ENCODE results near the gene PPP2R5A.

Gene PPP2R5A

DNA sequence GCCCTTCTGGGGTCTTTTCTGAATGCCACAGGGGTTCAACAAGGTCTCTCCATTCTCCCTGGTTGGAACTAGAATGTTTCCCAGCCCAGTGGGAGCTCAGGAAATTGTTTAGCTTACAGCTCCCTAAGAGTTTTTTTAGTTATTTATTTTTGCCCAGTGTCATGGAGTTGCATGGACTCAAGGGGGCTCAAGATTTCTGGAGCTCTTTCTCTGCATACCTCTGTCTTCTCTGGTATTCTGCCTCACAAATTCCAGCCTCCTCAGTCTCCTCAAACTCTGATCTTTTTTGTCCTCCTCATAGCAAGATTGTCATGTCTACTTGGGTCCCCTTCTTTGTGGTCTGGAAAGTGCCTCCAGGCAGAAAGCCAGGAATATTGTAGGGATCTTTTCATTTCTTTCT, 15.9 kb upstream of the PPP2R5A start:
- no peaks in the 10 kb centered on the region for H3K27me3 ChIP-seq (ENCODE audit: insufficient read depth, poor library complexity, severe bottlenecking)
- TF ChIP-seq, protein P1, sequence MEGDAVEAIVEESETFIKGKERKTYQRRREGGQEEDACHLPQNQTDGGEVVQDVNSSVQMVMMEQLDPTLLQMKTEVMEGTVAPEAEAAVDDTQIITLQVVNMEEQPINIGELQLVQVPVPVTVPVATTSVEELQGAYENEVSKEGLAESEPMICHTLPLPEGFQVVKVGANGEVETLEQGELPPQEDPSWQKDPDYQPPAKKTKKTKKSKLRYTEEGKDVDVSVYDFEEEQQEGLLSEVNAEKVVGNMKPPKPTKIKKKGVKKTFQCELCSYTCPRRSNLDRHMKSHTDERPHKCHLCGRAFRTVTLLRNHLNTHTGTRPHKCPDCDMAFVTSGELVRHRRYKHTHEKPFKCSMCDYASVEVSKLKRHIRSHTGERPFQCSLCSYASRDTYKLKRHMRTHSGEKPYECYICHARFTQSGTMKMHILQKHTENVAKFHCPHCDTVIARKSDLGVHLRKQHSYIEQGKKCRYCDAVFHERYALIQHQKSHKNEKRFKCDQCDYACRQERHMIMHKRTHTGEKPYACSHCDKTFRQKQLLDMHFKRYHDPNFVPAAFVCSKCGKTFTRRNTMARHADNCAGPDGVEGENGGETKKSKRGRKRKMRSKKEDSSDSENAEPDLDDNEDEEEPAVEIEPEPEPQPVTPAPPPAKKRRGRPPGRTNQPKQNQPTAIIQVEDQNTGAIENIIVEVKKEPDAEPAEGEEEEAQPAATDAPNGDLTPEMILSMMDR (IDR thresholded peaks at IDR 0.05; ENCODE audit: insufficient read depth, low read length), result no peak
- TF ChIP-seq, protein P2, sequence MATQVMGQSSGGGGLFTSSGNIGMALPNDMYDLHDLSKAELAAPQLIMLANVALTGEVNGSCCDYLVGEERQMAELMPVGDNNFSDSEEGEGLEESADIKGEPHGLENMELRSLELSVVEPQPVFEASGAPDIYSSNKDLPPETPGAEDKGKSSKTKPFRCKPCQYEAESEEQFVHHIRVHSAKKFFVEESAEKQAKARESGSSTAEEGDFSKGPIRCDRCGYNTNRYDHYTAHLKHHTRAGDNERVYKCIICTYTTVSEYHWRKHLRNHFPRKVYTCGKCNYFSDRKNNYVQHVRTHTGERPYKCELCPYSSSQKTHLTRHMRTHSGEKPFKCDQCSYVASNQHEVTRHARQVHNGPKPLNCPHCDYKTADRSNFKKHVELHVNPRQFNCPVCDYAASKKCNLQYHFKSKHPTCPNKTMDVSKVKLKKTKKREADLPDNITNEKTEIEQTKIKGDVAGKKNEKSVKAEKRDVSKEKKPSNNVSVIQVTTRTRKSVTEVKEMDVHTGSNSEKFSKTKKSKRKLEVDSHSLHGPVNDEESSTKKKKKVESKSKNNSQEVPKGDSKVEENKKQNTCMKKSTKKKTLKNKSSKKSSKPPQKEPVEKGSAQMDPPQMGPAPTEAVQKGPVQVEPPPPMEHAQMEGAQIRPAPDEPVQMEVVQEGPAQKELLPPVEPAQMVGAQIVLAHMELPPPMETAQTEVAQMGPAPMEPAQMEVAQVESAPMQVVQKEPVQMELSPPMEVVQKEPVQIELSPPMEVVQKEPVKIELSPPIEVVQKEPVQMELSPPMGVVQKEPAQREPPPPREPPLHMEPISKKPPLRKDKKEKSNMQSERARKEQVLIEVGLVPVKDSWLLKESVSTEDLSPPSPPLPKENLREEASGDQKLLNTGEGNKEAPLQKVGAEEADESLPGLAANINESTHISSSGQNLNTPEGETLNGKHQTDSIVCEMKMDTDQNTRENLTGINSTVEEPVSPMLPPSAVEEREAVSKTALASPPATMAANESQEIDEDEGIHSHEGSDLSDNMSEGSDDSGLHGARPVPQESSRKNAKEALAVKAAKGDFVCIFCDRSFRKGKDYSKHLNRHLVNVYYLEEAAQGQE (IDR thresholded peaks at IDR 0.05; ENCODE audit: insufficient replicate concordance, low read depth), result no peak
- no peak for TF ChIP-seq GABPA (IDR thresholded peaks at IDR 0.05; ENCODE audit: low read depth)
- no peak for TF ChIP-seq POLR2AphosphoS5 (IDR thresholded peaks at IDR 0.05; ENCODE audit: low read depth)
- TF ChIP-seq SPI1 (IDR thresholded peaks at IDR 0.05; ENCODE audit: borderline replicate concordance, low read depth), result no peak
- no peak for DNase-seq (ENCODE audit: low read depth in 1 of 2, low spot score in 1 of 2)
- no peak overlapping the region for H3K27ac ChIP-seq (replicated peaks)
- H3K4me3 ChIP-seq (replicated peaks; ENCODE audit: insufficient read depth, low read length), result no peak overlapping the region

DNA sequence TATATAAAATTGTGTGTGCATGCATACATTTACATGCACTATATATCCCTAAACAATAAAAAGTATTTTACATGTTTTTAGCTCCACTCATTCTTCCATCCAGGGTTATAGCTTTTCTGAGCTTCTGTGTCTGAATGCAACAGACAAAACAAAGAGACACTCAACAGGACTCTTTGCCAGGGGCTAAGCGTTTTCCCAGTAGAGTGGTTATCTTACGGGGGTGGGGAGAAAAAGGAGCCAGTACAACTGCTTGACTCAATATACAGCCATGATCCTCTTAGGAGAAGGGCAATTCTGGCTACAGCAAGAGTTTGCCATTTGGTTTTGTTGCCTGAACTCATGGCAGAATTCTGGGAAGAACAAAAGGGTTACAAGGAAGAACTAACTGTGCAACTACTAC, 14.6 kb upstream of the PPP2R5A start:
- TF ChIP-seq, protein P2 (IDR thresholded peaks at IDR 0.05; ENCODE audit: insufficient replicate concordance, low read depth), result no peak
- no peak for TF ChIP-seq SPI1 (IDR thresholded peaks at IDR 0.05; ENCODE audit: borderline replicate concordance, low read depth)
- no peak for TF ChIP-seq GABPA (IDR thresholded peaks at IDR 0.05; ENCODE audit: low read depth)
- no peak for TF ChIP-seq POLR2AphosphoS5 (IDR thresholded peaks at IDR 0.05; ENCODE audit: low read depth)
- TF ChIP-seq, protein P1 (IDR thresholded peaks at IDR 0.05; ENCODE audit: insufficient read depth, low read length), result no peak
- no peaks in the 10 kb centered on the region for H3K27me3 ChIP-seq (ENCODE audit: insufficient read depth, poor library complexity, severe bottlenecking)
- H3K27ac ChIP-seq (replicated peaks), result no peak overlapping the region
- no peak overlapping the region for H3K4me3 ChIP-seq (replicated peaks; ENCODE audit: insufficient read depth, low read length)
- DNase-seq (ENCODE audit: low read depth in 1 of 2, low spot score in 1 of 2), result no peak

DNA sequence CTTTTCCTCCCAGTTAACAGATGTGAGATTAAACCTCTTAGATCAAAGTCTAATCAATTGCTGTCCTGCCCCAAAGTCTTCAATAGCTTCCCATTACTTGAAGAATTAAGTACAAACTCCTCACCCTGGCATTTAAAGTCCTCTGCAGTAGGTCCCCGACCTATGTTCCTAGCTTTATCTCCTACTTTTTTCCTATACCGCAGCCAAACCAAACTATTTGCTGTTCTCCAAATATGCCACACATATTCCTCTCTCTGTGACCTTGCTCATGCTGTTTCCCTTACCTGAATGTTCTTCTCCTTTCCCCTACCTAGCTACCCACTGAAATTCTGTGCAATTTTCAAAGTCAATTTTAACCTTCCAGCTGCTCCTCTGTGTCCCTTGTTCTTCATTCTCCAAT, 14.0 kb upstream of the PPP2R5A start:
- Histone ChIP-seq H3K27me3 (ENCODE audit: insufficient read depth, poor library complexity, severe bottlenecking) (no peaks in the 10 kb centered on the region), H3K27ac (replicated peaks) (no peak overlapping the region), H3K4me3 (replicated peaks; ENCODE audit: insufficient read depth, low read length) (no peak overlapping the region)
- DNase-seq (ENCODE audit: low read depth in 1 of 2, low spot score in 1 of 2), result no peak
- TF ChIP-seq GABPA (IDR thresholded peaks at IDR 0.05; ENCODE audit: low read depth) (no peak), SPI1 (IDR thresholded peaks at IDR 0.05; ENCODE audit: borderline replicate concordance, low read depth) (no peak)
- TF ChIP-seq, protein P2 (IDR thresholded peaks at IDR 0.05; ENCODE audit: insufficient replicate concordance, low read depth), result no peak
- TF ChIP-seq, protein P1 (IDR thresholded peaks at IDR 0.05; ENCODE audit: insufficient read depth, low read length), result no peak

Measured in HL-60 (cell line).